HEK293 (cell line): ENCODE results near the gene OTOR.

Experiments
- AEBP2 ChIP-seq: fragments of 450-650 bp; formaldehyde crosslinking; IDR thresholded peaks from 2 replicates; pipeline ENCODE4 v1.5.1; 2016; ENCODE audit warnings: missing biosample characterization, missing genetic modification characterization, borderline replicate concordance
- GLIS1 ChIP-seq: fragments of 450-650 bp; formaldehyde crosslinking; IDR thresholded peaks from 2 replicates; pipeline ENCODE4 v1.5.1; 2016; ENCODE audit warnings: missing biosample characterization, missing genetic modification characterization
- HOXC10 ChIP-seq: sonication (generic); formaldehyde crosslinking; IDR thresholded peaks from 2 replicates; pipeline ENCODE4 v1.8.1; 2023; ENCODE audit warnings: mild to moderate bottlenecking, missing genetic modification reagents
- KLF7 ChIP-seq: fragments of 450-650 bp; formaldehyde crosslinking; IDR thresholded peaks from 2 replicates; pipeline ENCODE4 v1.5.1; 2016; ENCODE audit warnings: missing biosample characterization, missing genetic modification characterization, borderline replicate concordance
- PRDM1 ChIP-seq: fragments of 450-650 bp; formaldehyde crosslinking; IDR thresholded peaks from 2 replicates; pipeline ENCODE4; 2016; ENCODE audit warnings: missing biosample characterization, missing genetic modification characterization
- PRDM10 ChIP-seq: fragments of 450-650 bp; formaldehyde crosslinking; IDR thresholded peaks from 2 replicates; pipeline ENCODE4 v1.5.1; 2016; ENCODE audit warnings: missing biosample characterization, missing genetic modification characterization
- TCF7L2 ChIP-seq: IDR thresholded peaks from 2 replicates; pipeline ENCODE4 v1.6.1; 2011; ENCODE audit warnings: low read depth, mild to moderate bottlenecking, inconsistent platforms, low read length, moderate library complexity, borderline replicate concordance
- WT1 ChIP-seq: fragments of 450-650 bp; formaldehyde crosslinking; IDR thresholded peaks from 2 replicates; pipeline ENCODE4 v1.5.1; 2016; ENCODE audit warnings: missing biosample characterization, missing genetic modification characterization
- ZBTB1 ChIP-seq: fragments of 450-650 bp; formaldehyde crosslinking; IDR thresholded peaks from 2 replicates; pipeline ENCODE4 v1.5.1; 2016; ENCODE audit warnings: missing biosample characterization, missing genetic modification characterization
- ZBTB48 ChIP-seq: fragments of 450-650 bp; formaldehyde crosslinking; IDR thresholded peaks from 2 replicates; pipeline ENCODE4 v1.5.1; 2016; ENCODE audit warnings: missing biosample characterization, missing genetic modification characterization
- ZEB2 ChIP-seq: fragments of 450-650 bp; formaldehyde crosslinking; IDR thresholded peaks from 2 replicates; pipeline ENCODE4 v1.5.1; 2016; ENCODE audit warnings: missing biosample characterization, missing genetic modification characterization
- ZNF112 ChIP-seq: fragments of 450-650 bp; formaldehyde crosslinking; IDR thresholded peaks from 2 replicates; pipeline ENCODE4 v1.5.0; 2017; ENCODE audit warnings: missing biosample characterization, missing genetic modification characterization
- ZNF132 ChIP-seq: fragments of 450-650 bp; formaldehyde crosslinking; IDR thresholded peaks from 2 replicates; pipeline ENCODE4 v1.5.1; 2017; ENCODE audit warnings: missing biosample characterization, missing genetic modification characterization, borderline replicate concordance
- ZNF174 ChIP-seq: fragments of 450-650 bp; formaldehyde crosslinking; IDR thresholded peaks from 2 replicates; pipeline ENCODE4 v1.5.0; 2017; ENCODE audit warnings: missing biosample characterization, mild to moderate bottlenecking, missing genetic modification characterization
- ZNF18 ChIP-seq: fragments of 450-650 bp; formaldehyde crosslinking; IDR thresholded peaks from 2 replicates; pipeline ENCODE4 v1.5.1; 2016; ENCODE audit warnings: missing biosample characterization, missing genetic modification characterization
- ZNF23 ChIP-seq: fragments of 450-650 bp; formaldehyde crosslinking; IDR thresholded peaks from 2 replicates; pipeline ENCODE4 v1.5.1; 2016; ENCODE audit warnings: missing biosample characterization, missing genetic modification characterization, borderline replicate concordance
- ZNF362 ChIP-seq: fragments of 450-650 bp; formaldehyde crosslinking; IDR thresholded peaks from 2 replicates; pipeline ENCODE4 v1.5.1; 2016; ENCODE audit warnings: missing biosample characterization, missing genetic modification characterization
- ZNF514 ChIP-seq: fragments of 450-650 bp; formaldehyde crosslinking; IDR thresholded peaks from 2 replicates; pipeline ENCODE4 v1.5.1; 2016; ENCODE audit warnings: missing biosample characterization, missing genetic modification characterization
- ZNF521 ChIP-seq: fragments of 450-650 bp; formaldehyde crosslinking; IDR thresholded peaks from 2 replicates; pipeline ENCODE4 v1.5.1; 2017; ENCODE audit warnings: missing biosample characterization, mild to moderate bottlenecking, missing genetic modification characterization
- ZNF548 ChIP-seq: fragments of 450-650 bp; formaldehyde crosslinking; IDR thresholded peaks from 2 replicates; pipeline ENCODE4 v1.5.1; 2016; ENCODE audit warnings: missing biosample characterization, missing genetic modification characterization
- ZNF623 ChIP-seq: fragments of 450-650 bp; formaldehyde crosslinking; IDR thresholded peaks from 2 replicates; pipeline ENCODE4 v1.5.1; 2016; ENCODE audit warnings: missing biosample characterization, missing genetic modification characterization
- ZNF645 ChIP-seq: fragments of 450-650 bp; formaldehyde crosslinking; IDR thresholded peaks from 2 replicates; pipeline ENCODE4; 2016; ENCODE audit warnings: missing biosample characterization, missing genetic modification characterization
- ZNF664 ChIP-seq: fragments of 450-650 bp; formaldehyde crosslinking; IDR thresholded peaks from 2 replicates; pipeline ENCODE4 v1.5.1; 2016; ENCODE audit warnings: missing biosample characterization, missing genetic modification characterization
- ZNF785 ChIP-seq: fragments of 450-650 bp; formaldehyde crosslinking; IDR thresholded peaks from 2 replicates; pipeline ENCODE4 v1.5.1; 2016; ENCODE audit warnings: missing biosample characterization, missing genetic modification characterization
- ZNF791 ChIP-seq: fragments of 450-650 bp; formaldehyde crosslinking; IDR thresholded peaks from 2 replicates; pipeline ENCODE4 v1.5.1; 2016; ENCODE audit warnings: missing biosample characterization, missing genetic modification characterization
- ZNF843 ChIP-seq: fragments of 450-650 bp; formaldehyde crosslinking; IDR thresholded peaks from 2 replicates; pipeline ENCODE4 v1.5.1; 2016; ENCODE audit warnings: missing biosample characterization, missing genetic modification characterization
- TF ChIP-seq, protein P1 (sequence below): fragments of 450-650 bp; formaldehyde crosslinking; IDR thresholded peaks from 2 replicates; pipeline ENCODE4 v1.5.1; 2016; ENCODE audit warnings: missing biosample characterization, missing genetic modification characterization
- TF ChIP-seq, protein P2 (sequence below): fragments of 450-650 bp; IDR thresholded peaks from 2 replicates; pipeline ENCODE4 v1.5.1; 2018; ENCODE audit warnings: missing biosample characterization, mild to moderate bottlenecking, missing genetic modification characterization

The OTOR gene

GRCh38 chr20:16729565-16730460 lies 18.3 kb upstream of the OTOR start, which contains the start of gene SNRPB2 (continued):
- no peak for TF ChIP-seq ZNF174 (tag by site-specific recombination)
- no peak for TF ChIP-seq ZNF112 (tag by site-specific recombination)
- TF ChIP-seq, protein P1, sequence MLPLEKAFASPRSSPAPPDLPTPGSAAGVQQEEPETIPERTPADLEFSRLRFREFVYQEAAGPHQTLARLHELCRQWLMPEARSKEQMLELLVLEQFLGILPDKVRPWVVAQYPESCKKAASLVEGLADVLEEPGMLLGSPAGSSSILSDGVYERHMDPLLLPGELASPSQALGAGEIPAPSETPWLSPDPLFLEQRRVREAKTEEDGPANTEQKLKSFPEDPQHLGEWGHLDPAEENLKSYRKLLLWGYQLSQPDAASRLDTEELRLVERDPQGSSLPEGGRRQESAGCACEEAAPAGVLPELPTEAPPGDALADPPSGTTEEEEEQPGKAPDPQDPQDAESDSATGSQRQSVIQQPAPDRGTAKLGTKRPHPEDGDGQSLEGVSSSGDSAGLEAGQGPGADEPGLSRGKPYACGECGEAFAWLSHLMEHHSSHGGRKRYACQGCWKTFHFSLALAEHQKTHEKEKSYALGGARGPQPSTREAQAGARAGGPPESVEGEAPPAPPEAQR (tag by site-specific recombination), result no peak
- TF ChIP-seq ZNF521, result no peak
- TF ChIP-seq PRDM1 (tag by site-specific recombination), result no peak; the same call in 1 of the 2 replicates
- no peak for TF ChIP-seq ZNF23 (tag by site-specific recombination)
- no peak for TF ChIP-seq ZNF514
- TF ChIP-seq ZNF843, result no peak
- no peak for TF ChIP-seq ZNF623 (tag by site-specific recombination)
- peak; percentile 13; the same call in 1 of the 2 replicates for TF ChIP-seq ZEB2 (tag by site-specific recombination)
- TF ChIP-seq ZNF785 (tag by site-specific recombination), result no peak
- TF ChIP-seq WT1 (tag by site-specific recombination), result peak; percentile 12; the same call in 1 of the 2 replicates
- TF ChIP-seq HOXC10 (CRISPR knock-in tag), result no peak
- no peak for TF ChIP-seq GLIS1
- TF ChIP-seq, protein P2, sequence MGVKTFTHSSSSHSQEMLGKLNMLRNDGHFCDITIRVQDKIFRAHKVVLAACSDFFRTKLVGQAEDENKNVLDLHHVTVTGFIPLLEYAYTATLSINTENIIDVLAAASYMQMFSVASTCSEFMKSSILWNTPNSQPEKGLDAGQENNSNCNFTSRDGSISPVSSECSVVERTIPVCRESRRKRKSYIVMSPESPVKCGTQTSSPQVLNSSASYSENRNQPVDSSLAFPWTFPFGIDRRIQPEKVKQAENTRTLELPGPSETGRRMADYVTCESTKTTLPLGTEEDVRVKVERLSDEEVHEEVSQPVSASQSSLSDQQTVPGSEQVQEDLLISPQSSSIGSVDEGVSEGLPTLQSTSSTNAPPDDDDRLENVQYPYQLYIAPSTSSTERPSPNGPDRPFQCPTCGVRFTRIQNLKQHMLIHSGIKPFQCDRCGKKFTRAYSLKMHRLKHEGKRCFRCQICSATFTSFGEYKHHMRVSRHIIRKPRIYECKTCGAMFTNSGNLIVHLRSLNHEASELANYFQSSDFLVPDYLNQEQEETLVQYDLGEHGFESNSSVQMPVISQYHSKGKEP (tag by site-specific recombination), result no peak
- TF ChIP-seq ZNF18 (tag by site-specific recombination), result no peak
- peak; percentile 53; the same call in 1 of the 2 replicates for TF ChIP-seq ZBTB48 (tag by site-specific recombination)
- no peak for TF ChIP-seq ZNF362 (tag by site-specific recombination)
- no peak for TF ChIP-seq ZNF791 (tag by site-specific recombination)
- TF ChIP-seq ZNF664 (tag by site-specific recombination), result no peak
- TF ChIP-seq ZBTB1 (tag by site-specific recombination), result no peak
- TF ChIP-seq PRDM10 (tag by site-specific recombination), result no peak
- no peak for TF ChIP-seq ZNF132 (tag by site-specific recombination)
- TF ChIP-seq ZNF548 (tag by site-specific recombination), result no peak
- no peak for TF ChIP-seq KLF7 (tag by site-specific recombination)
- TF ChIP-seq ZNF645, result no peak
- no peak for TF ChIP-seq TCF7L2
- TF ChIP-seq AEBP2, result no peak
